OCI-LY7 (cell line): ENCODE measurements around the gene ATF6B. TPM values are rescaled to one million over a fixed set of nuclear protein-coding genes. Genes with fewer than 3 reads are reported as not detected.

Experiments
- BruUV-seq: library from RNA; stranded (reverse); fragments of 400-500 nt; replicated peaks from 2 replicates; lab custom pipeline; 2021; lab: Mats Ljungman, UMichigan
- CTCF ChIA-PET: fragments of 300-600 bp; sonication (Branson Sonifier 250); formaldehyde crosslinking; loops from one replicate; lab custom pipeline; 2022; ENCODE audit warnings: antibody characterized with exemption; ENCODE audit not compliant: unreplicated experiment; lab: Charles Lee
- POLR2A ChIA-PET: fragments of 300-600 bp; sonication (Branson Sonifier 250); formaldehyde crosslinking; loops from one replicate; lab custom pipeline; 2022; ENCODE audit warnings: antibody characterized with exemption; lab: Charles Lee
- DNase-seq: peaks from one replicate; pipeline ENCODE4 v3.0.0-alpha.2; 2015; ENCODE audit warnings: low spot score
- H2AFZ ChIP-seq: fragments of 200-600 bp; sonication (generic), shearing (Covaris generic); 2 replicates; pipeline ENCODE4 v1.6.1; 2014; ENCODE audit warnings: mild to moderate bottlenecking, antibody characterized with exemption, low read length, moderate library complexity
- H3K27ac ChIP-seq: fragments of 200-600 bp; sonication (generic); 2 replicates; pipeline ENCODE4 v1.5.1; 2014; ENCODE audit warnings: mixed run types, low read depth, mild to moderate bottlenecking, moderate library complexity, low read length, inconsistent platforms; ENCODE audit not compliant: poor library complexity, severe bottlenecking
- H3K36me3 ChIP-seq: fragments of 200-600 bp; sonication (generic); 2 replicates; pipeline ENCODE4 v1.6.1; 2014; ENCODE audit warnings: mild to moderate bottlenecking, antibody characterized with exemption, low read length, moderate library complexity, mixed read lengths; ENCODE audit not compliant: insufficient read depth
- H3K4me1 ChIP-seq: fragments of 200-600 bp; sonication (generic); 2 replicates; pipeline ENCODE4 v1.5.1; 2014; ENCODE audit warnings: mild to moderate bottlenecking, low read length; ENCODE audit not compliant: insufficient read depth, poor library complexity, severe bottlenecking
- H3K4me2 ChIP-seq: fragments of 200-600 bp; sonication (generic); 2 replicates; pipeline ENCODE4 v1.6.1; 2014; ENCODE audit warnings: mild to moderate bottlenecking, low read length
- H3K4me3 ChIP-seq: fragments of 200-600 bp; sonication (generic); 2 replicates; pipeline ENCODE4 v1.5.1; 2014; ENCODE audit warnings: mild to moderate bottlenecking, low read depth, low read length; ENCODE audit not compliant: poor library complexity, severe bottlenecking
- H3K79me2 ChIP-seq: fragments of 200-600 bp; sonication (generic); 2 replicates; pipeline ENCODE4 v1.6.1; 2016; ENCODE audit warnings: low read depth, mild to moderate bottlenecking, low read length, moderate library complexity, mixed read lengths; ENCODE audit not compliant: insufficient read depth
- H3K9me2 ChIP-seq: fragments of 200-600 bp; sonication (generic); 2 replicates; pipeline ENCODE4 v1.6.1; 2016; ENCODE audit warnings: mild to moderate bottlenecking, low read length, mixed read lengths; ENCODE audit not compliant: insufficient read depth
- H3K9me3 ChIP-seq: fragments of 200-600 bp; sonication (generic); 2 replicates; pipeline ENCODE4 v1.6.1; 2014; ENCODE audit warnings: mild to moderate bottlenecking, mixed run types, low read length, mixed read lengths
- H4K20me1 ChIP-seq: fragments of 200-600 bp; sonication (generic); 2 replicates; pipeline ENCODE4 v1.6.1; 2014; ENCODE audit warnings: mild to moderate bottlenecking, antibody characterized with exemption, low read length, moderate library complexity, mixed read lengths; ENCODE audit not compliant: insufficient read depth
- EZH2phosphoT487 ChIP-seq: fragments of 200-600 bp; sonication (generic); IDR thresholded peaks from 2 replicates; pipeline ENCODE4 v1.6.1; 2018; ENCODE audit warnings: low read depth, borderline replicate concordance, mild to moderate bottlenecking, mixed run types, antibody characterized with exemption, low read length, moderate library complexity, mixed read lengths
- intact Hi-C: fragments of 100-400 bp; cut with micrococcal nuclease; formaldehyde crosslinking; loops from one replicate; pipeline ENCODE4 v1.10.0; 2022; ENCODE audit not compliant: unreplicated experiment
- total RNA-seq, 2 experiments: library from RNA; depleted of rRNA in 1 of 2; stranded (reverse); fragments of >200 nt in 1 of 2; shearing (Covaris generic) in 1 of 2; gene quantifications; 2 replicates each; pipeline ENCODE4 v1.2.3, GENCODE V29; 2014 to 2022
- TF ChIP-seq, protein P1 (sequence below): fragments of 200-600 bp; sonication (generic); conservative IDR thresholded peaks from 2 replicates; pipeline ENCODE4 v1.5.1; 2014; ENCODE audit warnings: mild to moderate bottlenecking, antibody characterized with exemption, low read length, moderate library complexity, mixed read lengths

Gene ATF6B
- total RNA-seq, 2 experiments from 2014 or later, result 57.7 to 122 TPM

DNA sequence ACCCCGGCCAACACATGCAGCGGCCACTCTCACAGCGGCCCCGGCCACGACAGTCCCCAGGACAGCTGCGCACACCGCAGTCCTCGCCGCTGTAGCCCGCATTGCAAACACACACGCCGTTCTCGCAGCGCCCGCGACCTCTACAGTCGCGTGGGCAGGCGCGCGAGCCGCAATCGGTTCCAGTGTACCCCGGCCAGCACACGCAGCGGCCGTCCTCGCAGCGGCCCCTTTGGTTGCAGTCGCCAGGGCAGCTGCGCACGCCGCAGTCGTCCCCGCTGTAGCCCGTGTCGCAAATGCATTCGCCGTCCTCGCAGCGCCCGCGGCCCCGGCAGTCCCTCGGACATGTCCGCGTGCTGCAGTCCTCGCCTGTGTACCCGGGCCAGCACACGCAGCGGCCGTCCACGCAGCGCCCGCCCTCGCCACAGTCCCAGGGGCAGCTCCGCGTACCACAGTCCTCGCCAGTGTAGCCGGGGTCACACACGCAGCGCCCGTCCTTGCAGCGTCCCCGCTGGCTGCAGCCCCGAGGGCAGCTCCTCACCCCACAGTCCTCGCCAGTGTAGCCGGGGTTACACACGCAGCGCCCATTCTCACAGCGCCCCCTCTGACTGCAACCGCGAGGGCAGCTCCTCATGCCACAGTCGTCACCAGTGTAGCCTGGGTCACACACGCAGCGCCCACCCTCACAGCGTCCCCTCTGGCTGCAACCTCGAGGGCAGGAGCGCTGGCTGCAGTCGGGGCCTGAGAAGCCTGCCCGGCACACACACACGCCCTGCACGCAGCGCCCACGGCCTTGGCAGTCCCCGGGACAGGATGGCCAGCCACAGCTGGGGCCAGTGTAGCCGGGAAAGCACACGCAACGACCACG is 31.4 kb downstream of the ATF6B start:
- Histone ChIP-seq H3K4me3 (no peak overlapping the region), H3K9me3 (no peaks in the 10 kb centered on the region), H3K27ac (no peak overlapping the region), H4K20me1 (no peaks in the 10 kb centered on the region), H3K4me2 (no peak overlapping the region), H3K79me2 (no peaks in the 10 kb centered on the region), H3K4me1 (no peaks in the 10 kb centered on the region), H2AFZ (no peak overlapping the region), H3K9me2 (no peaks in the 10 kb centered on the region), H3K36me3 (no peaks in the 10 kb centered on the region)
- intact Hi-C loops, result no loop called here
- ChIA-PET CTCF (no interaction called here), POLR2A (no interaction called here)
- DNase-seq, result no peak
- TF ChIP-seq, protein P1, sequence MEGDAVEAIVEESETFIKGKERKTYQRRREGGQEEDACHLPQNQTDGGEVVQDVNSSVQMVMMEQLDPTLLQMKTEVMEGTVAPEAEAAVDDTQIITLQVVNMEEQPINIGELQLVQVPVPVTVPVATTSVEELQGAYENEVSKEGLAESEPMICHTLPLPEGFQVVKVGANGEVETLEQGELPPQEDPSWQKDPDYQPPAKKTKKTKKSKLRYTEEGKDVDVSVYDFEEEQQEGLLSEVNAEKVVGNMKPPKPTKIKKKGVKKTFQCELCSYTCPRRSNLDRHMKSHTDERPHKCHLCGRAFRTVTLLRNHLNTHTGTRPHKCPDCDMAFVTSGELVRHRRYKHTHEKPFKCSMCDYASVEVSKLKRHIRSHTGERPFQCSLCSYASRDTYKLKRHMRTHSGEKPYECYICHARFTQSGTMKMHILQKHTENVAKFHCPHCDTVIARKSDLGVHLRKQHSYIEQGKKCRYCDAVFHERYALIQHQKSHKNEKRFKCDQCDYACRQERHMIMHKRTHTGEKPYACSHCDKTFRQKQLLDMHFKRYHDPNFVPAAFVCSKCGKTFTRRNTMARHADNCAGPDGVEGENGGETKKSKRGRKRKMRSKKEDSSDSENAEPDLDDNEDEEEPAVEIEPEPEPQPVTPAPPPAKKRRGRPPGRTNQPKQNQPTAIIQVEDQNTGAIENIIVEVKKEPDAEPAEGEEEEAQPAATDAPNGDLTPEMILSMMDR, result no peak
- TF ChIP-seq EZH2phosphoT487, result no peak
- no TSS peak for BruUV-seq

DNA sequence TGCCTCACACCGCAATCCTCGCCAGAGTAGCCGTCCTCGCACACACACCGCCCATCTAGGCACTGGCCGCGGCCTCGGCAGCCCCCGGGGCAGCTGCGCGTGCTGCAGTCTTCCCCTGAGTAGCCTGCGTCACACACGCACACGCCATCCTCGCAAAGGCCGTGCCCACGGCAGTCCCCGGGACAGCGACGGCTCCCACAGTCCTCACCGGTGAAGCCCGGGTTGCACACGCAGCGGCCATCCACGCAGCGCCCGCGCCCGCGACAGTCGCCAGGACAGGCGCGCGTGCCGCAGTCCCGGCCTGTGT is 32.0 kb downstream of the ATF6B start:
- Histone ChIP-seq H3K36me3 (no peaks in the 10 kb centered on the region), H2AFZ (no peak overlapping the region), H3K4me2 (no peak overlapping the region), H3K79me2 (no peaks in the 10 kb centered on the region), H3K4me3 (no peak overlapping the region), H4K20me1 (no peaks in the 10 kb centered on the region), H3K4me1 (no peaks in the 10 kb centered on the region), H3K9me2 (no peaks in the 10 kb centered on the region), H3K9me3 (no peaks in the 10 kb centered on the region), H3K27ac (no peak overlapping the region)
- POLR2A ChIA-PET, result no interaction called here
- intact Hi-C loops, result no loop called here
- TF ChIP-seq EZH2phosphoT487, result no peak
- TF ChIP-seq, protein P1, result no peak
- BruUV-seq, result no TSS peak
- CTCF ChIA-PET, result no interaction called here
- DNase-seq, result no peak

DNA sequence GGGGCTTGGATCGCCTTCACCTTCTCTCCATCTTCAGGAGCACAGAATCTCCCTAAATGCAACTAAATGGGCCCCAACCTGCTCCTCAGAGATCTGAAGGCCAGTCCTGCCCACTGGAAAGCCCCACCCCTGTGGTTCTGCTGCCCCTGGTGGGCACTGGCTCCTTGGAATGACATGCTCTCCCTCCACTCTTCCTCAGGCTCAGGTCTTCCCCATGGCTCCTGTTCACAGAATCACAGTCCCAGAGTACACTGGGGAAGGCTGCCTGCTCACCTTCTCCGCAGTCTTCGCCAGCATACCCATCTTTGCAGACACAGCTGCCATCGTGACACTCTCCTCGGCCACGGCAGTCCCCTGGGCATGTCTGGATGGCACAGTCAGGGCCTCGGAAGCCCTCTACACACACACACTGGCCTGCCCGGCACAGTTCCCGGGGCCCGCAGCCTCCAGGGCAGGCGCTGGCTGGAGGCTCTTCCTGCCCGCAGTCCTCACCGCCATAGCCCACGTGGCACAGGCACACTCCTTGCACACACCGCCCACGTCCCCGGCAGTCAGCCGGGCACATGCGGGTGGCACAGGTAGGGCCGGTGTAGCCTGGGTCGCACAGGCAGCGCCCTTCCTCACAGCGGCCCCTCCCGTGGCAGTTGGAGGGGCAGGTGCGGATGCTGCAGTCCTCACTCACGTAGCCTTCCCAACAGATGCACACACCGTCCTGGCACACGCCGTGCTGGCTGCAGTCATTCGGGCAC is 32.5 kb downstream of the ATF6B start:
- Histone ChIP-seq H3K4me3 (no peak overlapping the region), H3K36me3 (no peaks in the 10 kb centered on the region), H3K9me2 (no peaks in the 10 kb centered on the region), H3K4me2 (no peak overlapping the region), H3K9me3 (no peaks in the 10 kb centered on the region), H3K79me2 (no peaks in the 10 kb centered on the region), H3K4me1 (no peaks in the 10 kb centered on the region), H2AFZ (no peak overlapping the region), H4K20me1 (no peaks in the 10 kb centered on the region), H3K27ac (no peak overlapping the region)
- BruUV-seq, result no TSS peak
- POLR2A ChIA-PET, result no interaction called here
- CTCF ChIA-PET, result no interaction called here
- no peak for DNase-seq
- intact Hi-C loops, result no loop called here
- TF ChIP-seq, protein P1, result no peak
- TF ChIP-seq EZH2phosphoT487, result no peak
